Neutrophil (primary cell): Measurements from ENCODE around the gene ABHD16A.

Experiments
- H3K27ac ChIP-seq: fragments of 200-600 bp; sonication (generic); 2 replicates; pipeline ENCODE4 v1.5.1; 2016; ENCODE audit warnings: mild to moderate bottlenecking, moderate library complexity
- H3K27me3 ChIP-seq: fragments of 200-600 bp; sonication (generic); 2 replicates; pipeline ENCODE4 v1.6.0; 2016; ENCODE audit warnings: mild to moderate bottlenecking
- H3K36me3 ChIP-seq: fragments of 200-600 bp; sonication (generic); 2 replicates; pipeline ENCODE4 v1.5.1; 2017
- H3K4me1 ChIP-seq, 2 experiments: fragments of 200-600 bp in 1 of 2; sonication (generic) in 1 of 2; 1 replicate in 1 of 2; 2 replicates in 1 of 2; pipeline versions ENCODE4 v1.5.1 to v1.6.1; 2013 to 2016; ENCODE audit warnings: low read depth in 1 of 2, low read length in 1 of 2, mild to moderate bottlenecking in 1 of 2, moderate library complexity in 1 of 2; ENCODE audit not compliant: control insufficient read depth in 1 of 2, insufficient read depth in 1 of 2
- H3K4me3 ChIP-seq, 2 experiments: fragments of 200-600 bp in 1 of 2; sonication (generic) in 1 of 2; 1 replicate in 1 of 2; 2 replicates in 1 of 2; pipeline ENCODE4 v1.5.1; 2013 to 2016; ENCODE audit warnings: low read depth in 1 of 2, low read length in 1 of 2, mild to moderate bottlenecking in 1 of 2, moderate library complexity in 1 of 2
- H3K9me3 ChIP-seq: fragments of 200-600 bp; sonication (generic); 2 replicates; pipeline ENCODE4 v1.5.1; 2016
- TF ChIP-seq, protein P1 (sequence below): fragments of 200-600 bp; sonication (generic); IDR thresholded peaks from 2 replicates; pipeline ENCODE4 v1.5.1; 2016; ENCODE audit warnings: antibody characterized with exemption

The ABHD16A gene

DNA sequence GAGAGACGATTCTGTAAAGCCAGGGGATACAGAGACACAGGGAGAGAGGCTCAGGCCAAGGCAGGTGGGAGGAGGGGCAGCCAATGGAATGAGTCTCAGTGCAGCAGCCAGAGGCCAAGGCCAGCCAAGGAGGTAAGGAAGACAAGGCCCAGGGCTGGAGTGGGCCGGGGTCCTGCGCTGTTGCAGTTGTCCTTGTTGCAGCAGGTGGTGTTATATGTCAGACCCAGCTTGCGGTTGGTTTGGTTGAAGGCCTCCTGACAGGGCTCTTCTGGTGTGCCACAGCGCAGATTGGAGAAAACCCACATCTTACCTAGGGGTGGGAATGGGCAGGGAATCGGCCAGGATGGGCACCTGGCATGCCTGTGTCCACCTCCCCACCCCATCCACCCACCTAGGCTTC, 15.9 kb upstream of the ABHD16A start:
- Histone ChIP-seq H3K4me1 (no peaks in the 10 kb centered on the region), H3K4me3 (no peak overlapping the region), H3K27ac (no peak overlapping the region), H3K27me3 (peaks cover 12% of the 10 kb centered on the region), H3K36me3 (peaks cover 2% of the 10 kb centered on the region), H3K9me3 (no peaks in the 10 kb centered on the region)
- TF ChIP-seq, protein P1, sequence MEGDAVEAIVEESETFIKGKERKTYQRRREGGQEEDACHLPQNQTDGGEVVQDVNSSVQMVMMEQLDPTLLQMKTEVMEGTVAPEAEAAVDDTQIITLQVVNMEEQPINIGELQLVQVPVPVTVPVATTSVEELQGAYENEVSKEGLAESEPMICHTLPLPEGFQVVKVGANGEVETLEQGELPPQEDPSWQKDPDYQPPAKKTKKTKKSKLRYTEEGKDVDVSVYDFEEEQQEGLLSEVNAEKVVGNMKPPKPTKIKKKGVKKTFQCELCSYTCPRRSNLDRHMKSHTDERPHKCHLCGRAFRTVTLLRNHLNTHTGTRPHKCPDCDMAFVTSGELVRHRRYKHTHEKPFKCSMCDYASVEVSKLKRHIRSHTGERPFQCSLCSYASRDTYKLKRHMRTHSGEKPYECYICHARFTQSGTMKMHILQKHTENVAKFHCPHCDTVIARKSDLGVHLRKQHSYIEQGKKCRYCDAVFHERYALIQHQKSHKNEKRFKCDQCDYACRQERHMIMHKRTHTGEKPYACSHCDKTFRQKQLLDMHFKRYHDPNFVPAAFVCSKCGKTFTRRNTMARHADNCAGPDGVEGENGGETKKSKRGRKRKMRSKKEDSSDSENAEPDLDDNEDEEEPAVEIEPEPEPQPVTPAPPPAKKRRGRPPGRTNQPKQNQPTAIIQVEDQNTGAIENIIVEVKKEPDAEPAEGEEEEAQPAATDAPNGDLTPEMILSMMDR = no peak

DNA sequence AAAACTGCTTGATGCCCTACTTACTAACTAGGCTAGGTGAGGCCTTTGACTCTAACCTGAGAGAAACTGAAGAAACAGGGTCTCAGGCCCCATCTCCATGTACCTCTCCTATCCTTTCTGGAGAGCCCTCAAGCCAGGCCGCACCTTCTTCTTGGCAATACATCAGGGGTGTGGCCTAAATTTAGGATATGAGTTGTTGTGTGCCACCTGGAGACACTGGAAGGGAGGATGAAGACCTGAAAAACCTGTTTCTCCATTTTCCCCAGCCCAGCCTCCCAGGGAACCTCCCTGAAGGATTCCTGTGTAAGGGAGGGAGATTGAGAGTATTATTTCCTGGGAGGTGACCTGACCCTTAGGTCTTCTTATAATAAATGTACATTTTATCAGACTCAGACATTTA, 15.1 kb upstream of the ABHD16A start:
- TF ChIP-seq, protein P1 = no peak
- Histone ChIP-seq H3K27ac (no peak overlapping the region), H3K4me1 (no peaks in the 10 kb centered on the region), H3K27me3 (peaks cover 5% of the 10 kb centered on the region), H3K36me3 (no peaks in the 10 kb centered on the region), H3K4me3 (no peak overlapping the region), H3K9me3 (no peaks in the 10 kb centered on the region)

DNA sequence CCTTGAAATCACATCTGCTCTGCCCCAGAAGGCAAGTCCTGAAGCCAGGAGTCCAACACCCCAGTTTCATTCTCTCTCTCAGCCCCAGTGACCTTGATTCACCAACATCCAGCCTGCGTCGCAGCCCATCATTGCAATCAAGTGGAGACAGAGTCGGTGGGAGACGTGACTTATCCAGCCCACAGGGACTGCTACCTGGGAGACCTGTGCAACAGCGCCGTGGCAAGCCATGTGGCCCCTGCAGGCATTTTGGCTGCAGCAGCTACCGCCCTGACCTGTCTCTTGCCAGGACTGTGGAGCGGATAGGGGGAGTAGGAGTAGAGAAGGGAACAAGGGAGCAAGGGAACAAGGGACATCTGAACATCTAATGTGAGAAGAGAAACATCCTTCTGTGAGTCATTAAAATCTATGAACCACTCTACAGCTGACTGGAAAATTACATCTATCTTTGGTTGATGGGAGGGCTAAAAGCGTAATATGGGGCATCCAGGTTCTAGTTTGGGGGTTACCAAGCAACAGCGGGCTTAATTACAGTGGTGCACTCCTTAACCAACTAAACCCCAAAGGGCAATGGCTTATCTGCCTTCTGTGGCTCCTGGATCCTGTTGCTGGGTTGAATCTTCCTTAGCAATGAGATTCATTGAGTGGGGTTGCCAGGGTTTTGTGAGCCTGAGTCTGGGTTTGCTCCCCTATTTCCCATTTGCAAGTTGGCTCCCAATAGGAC, 14.5 kb upstream of the ABHD16A start:
- H3K27ac ChIP-seq = no peak overlapping the region
- no peak overlapping the region for H3K4me3 ChIP-seq
- no peaks in the 10 kb centered on the region for H3K36me3 ChIP-seq
- no peaks in the 10 kb centered on the region for H3K27me3 ChIP-seq
- TF ChIP-seq, protein P1 = no peak
- no peaks in the 10 kb centered on the region for H3K4me1 ChIP-seq
- H3K9me3 ChIP-seq = no peaks in the 10 kb centered on the region

DNA sequence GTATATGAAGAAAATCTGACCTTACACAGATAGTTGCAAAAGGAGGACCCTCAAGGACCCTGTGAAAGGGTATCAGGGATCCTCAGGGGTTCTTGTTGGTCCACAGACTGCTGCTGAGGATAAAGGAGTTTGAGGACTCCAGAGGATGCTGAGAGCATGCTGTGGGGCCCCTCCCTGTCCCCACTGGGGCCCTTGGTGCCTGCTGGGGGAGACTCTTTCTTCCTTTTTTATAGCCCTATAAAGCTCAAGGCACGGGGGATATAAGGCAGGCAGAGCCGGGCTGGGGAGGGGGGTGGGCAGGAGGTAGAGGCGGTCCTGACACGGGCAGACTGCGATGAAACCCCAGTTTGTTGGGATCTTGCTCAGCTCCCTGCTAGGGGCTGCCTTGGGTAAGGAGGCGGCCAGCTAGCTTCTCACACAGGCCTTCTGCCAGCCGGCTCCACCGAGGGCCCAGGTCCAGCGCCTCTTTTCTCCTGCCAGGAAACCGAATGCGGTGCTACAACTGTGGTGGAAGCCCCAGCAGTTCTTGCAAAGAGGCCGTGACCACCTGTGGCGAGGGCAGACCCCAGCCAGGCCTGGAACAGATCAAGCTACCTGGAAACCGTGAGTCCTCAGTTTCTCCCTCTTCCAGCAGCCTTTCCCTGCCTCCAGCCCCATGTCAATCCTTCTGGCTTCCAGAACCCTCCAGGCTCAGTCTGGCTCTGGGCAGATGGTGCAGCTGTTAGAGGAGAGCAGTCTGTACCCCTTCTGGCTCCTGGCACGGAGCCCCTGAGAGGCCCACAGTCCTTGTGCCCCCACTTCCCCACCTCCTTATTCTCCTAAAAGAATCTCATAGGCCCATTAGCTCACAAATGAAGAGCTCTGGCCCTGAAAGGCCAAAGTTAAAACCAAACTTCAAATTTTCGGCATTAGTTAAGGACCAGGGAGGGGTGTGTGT, 12.2 kb upstream of the ABHD16A start, which contains the start of gene LY6G6D:
TSS of gene LY6G6D (plus strand) at position 327 of the 937 bp plus-strand sequence. CDS start at position 335, 8 bp downstream.
- no peak within 1 kb of the TSS for H3K27ac ChIP-seq
- H3K27me3 ChIP-seq = no peaks in the 10 kb centered on the region
- H3K36me3 ChIP-seq = no peaks in the 10 kb centered on the region
- TF ChIP-seq, protein P1 = no peak
- H3K4me3 ChIP-seq = no peak within 1 kb of the TSS
- H3K4me1 ChIP-seq = peaks cover 14 to 15% of the 10 kb centered on the region in 2 experiments
- H3K9me3 ChIP-seq = no peaks in the 10 kb centered on the region

DNA sequence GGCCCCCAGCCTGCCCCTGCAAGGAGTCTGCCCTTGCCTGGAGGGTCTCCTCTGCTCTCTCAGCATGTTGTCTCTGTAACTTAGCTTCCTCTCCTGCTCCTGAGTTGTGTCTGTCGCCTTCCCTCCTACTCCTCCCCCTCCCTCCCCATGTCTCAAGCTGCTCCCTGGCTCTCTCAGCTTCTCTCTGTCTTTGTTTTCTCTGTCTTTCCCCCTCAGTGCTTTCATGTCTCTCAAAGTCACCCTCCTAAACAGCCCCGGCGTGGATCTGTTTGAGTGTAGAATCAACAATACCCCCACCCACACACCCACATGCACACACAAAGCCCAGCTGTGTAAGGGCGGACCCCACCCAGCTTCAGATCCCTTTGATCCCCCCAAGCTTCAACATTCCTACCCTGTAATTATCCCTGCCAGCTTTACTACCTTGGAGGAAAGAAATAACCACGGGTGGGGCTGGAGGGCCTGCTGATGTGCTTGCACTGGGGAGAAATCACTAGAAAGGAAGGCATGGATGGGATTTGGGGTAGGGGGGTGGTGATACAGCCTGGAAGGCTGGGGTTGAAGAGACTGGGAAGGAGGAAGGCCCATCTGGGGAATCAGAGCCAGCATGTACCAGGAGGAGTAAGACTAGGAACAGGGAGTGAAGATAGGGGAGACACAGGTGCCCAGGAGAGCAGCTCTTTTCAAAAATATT, 11.0 kb upstream of the ABHD16A start:
- TF ChIP-seq, protein P1 = no peak
- no peaks in the 10 kb centered on the region for H3K9me3 ChIP-seq
- H3K4me1 ChIP-seq = peaks cover 14 to 15% of the 10 kb centered on the region in 2 experiments
- no peak overlapping the region for H3K4me3 ChIP-seq
- no peaks in the 10 kb centered on the region for H3K36me3 ChIP-seq
- no peaks in the 10 kb centered on the region for H3K27me3 ChIP-seq
- no peak overlapping the region for H3K27ac ChIP-seq
